Stimulated activated CD8-positive, alpha-beta memory T cell treated with anti-CD3 and anti-CD28 coated beads, Interleukin-15, amount 100 ng/mL, for 4 hours (primary cell): ENCODE data around the gene PSD2.
A peak's percentile ranks its signal among the peaks of the same experiment; 100 is the strongest.

Experiments used
- DNase-seq, 2 donors: peaks; one replicate each; pipeline ENCODE4 v3.0.0-alpha.2; 2020; ENCODE audit warnings: low read depth in 2 of 2

PSD2 gene

GRCh38 chr5:139836469-139837208 lies 41.0 kb downstream of the PSD2 start:
- DNase-seq: no peak

GRCh38 chr5:139837711-139838380 lies 42.2 kb downstream of the PSD2 start:
- DNase-seq: no peak

DNA sequence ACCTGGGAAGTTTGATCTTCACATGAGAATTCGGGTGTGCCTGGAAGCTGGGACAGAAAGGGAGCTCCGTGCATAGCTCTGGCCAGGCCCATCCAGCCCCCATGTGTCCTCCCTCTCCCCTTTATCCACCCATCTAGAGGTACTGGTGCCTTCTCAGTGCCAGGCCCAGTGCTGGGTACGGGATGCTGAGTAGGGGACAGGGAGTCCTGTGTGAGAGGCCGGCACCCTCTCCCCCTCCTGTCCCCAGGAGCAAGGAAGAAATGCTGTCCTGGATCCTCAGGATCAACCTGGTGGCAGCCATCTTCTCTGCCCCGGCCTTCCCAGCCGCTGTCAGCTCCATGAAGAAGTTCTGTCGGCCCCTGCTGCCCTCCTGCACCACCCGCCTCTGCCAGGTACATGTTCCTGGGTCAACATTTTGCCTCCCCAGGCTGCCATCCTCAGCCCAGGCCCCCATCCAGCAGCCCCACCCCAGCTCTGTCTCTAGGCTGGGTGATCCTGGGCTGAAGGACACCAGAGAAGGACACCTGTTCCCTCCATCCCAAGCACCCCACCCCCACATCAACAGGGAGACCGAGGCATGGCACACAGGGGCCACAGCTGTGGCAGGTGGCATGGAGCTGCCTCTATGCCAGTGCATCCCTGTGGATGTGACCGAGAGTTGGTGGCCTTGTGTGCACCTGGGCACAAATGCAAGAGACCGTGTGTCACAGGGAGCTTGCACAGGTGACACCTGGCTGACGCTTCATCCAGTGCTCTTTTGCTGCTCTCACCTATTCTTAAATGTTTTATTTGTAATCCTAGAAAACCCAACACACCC lies 43.0 kb downstream of the PSD2 start:
- no peak for DNase-seq

GRCh38 chr5:139839232-139839815 lies 43.7 kb downstream of the PSD2 start:
- DNase-seq: no peak

DNA sequence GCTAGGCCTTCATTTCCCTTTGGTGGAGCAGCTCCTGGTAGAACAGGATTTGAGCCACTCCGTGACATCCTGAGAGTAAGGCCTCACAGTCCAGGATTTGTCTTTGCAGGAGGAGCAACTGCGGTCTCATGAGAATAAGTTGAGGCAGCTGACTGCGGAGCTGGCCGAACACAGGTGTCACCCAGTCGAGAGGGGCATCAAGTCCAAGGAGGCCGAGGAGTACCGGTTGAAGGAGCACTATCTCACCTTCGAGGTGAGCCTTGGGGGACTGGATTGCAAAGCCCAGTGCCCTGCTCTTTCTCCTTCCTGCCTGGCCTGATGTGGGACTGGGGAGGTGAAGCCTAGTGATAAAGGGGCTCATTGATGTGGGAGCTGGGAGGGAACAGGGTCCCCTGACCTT lies 44.3 kb downstream of the PSD2 start:
- no peak for DNase-seq

- no peak for DNase-seq
Observed at GRCh38 chr5:139841549-139841948, 45.9 kb downstream of the PSD2 start.

DNA sequence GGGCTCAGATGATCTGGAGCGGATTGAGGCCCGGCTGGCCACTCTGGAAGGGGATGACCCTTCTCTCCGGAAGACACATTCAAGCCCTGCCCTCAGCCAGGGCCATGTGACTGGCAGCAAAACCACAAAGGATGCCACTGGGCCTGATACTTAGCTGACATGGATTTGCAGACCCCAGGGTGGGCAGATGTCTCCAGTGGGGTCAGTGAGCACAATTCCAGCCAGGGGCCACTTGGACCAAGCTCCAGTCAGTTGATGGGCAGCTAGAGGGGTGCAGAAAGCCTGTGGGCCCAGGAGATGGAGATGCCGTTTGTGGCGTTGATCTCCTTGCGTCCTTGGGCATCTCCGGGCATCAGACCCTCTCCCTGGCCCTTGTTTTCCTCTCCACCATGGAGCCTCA lies 46.7 kb downstream of the PSD2 start:
- no peak for DNase-seq

GRCh38 chr5:139843991-139844390 lies 48.4 kb downstream of the PSD2 start:
- no peak for DNase-seq

DNA sequence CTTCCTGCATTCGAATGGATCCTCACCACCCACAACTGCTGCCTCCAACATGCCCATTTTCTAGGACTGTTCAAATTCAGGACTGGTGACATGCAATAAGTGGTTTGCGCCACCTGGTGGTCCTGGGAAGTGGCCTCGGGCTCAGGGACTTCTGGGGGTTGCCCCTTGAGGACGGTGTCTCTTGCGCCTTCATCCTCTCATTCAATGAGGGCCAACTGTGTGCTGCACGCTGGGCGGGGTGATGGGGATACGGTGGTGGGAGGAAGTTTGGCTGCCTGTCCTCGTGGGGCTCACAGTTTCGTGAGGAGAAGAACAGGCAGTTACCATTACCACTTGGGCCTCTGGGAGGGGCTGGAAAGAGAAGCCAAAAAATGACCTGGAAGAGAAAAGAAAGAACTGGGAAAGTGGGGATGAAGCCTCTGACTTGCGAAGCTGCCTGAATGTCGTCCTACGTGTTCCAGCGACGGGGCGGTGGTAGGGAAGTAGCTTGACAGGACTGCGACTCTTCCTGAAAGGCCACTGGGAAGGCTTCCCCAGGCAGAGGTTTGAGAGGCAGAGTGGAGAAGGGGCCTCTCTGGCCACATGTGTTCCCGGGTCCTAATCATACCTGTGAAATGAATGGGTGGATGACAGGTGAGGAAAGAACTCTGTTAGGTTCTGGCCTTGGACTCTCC lies 49.0 kb downstream of the PSD2 start:
- peak; percentile 46 to 50 for DNase-seq

DNA sequence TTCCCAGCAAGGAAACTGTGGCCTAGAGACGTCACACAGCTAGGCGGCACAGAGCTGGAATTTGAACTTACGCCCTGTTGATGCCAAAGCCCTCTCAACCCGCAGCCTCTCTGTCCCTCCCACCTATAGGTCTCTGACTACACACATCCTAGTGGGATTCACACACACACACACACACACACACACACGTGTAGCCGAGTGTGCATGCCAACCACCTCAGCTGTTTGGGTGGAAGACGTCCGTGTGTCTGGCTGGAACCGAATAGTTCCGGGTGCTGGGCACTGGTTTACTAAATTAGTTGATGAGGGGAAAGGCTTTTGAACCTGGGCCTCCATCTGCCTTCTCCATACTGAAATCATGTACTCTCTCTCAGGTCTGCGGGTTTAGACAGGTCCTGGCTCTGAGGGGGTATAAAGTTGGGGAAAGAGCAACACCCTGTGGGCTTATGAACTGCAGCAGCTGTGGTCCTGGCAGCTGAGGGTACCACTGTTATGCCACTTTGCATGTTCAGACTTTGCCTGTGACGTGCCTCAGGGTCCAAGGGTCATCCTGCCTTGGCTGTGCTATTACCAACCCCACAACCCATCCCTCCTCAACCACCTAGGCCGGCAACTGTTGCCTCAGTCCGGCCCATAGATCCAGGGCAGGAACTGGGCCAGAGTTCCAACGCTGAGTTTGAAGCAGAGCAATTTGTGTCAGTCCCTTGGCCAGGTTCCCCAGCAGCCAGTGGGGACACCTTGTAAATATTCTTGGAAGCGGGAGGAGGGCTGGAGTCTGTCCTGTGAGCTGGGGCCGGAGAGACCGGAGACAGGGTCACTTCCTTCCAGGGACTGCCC lies 50.5 kb downstream of the PSD2 start:
- DNase-seq: no peak

GRCh38 chr5:139847091-139847490 lies 51.5 kb downstream of the PSD2 start:
- DNase-seq: no peak

DNA sequence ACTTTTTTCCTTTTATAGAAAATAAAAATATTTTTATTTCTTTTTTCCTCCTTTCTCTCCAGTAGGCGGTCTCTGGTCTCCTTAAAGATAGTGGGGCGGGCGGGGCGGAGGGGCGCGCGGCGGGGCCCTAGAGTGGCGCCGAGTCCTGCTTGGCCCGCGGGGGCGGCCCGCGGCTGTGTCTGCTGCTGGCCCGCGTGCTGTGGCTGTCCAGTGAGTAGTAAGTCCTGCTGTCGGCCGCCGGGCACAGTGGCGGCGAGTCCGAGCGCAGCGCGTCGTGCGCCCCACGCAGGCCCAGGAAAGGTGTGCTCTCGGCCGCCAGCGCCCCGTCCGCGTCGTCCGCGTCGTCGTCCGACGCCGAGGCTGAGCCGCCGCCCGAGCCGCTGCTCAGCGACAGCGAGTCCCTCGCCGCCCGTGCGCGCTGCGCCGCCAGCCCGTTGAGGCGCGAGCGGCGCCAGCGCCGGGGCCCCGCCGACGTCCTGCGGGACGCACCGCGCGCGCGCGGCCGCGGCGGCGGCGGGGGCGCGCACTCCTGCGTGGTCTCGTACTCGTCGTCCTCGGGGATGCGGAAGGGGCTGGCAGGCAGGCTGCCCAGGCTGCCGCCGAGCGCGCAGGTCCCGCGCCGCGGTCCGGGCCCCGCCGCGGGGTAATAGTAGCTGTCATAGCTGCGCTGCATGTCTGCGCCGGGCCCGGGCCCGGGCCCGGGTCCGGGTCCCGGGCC lies 52.3 kb downstream of the PSD2 start:
- DNase-seq: peak; percentile 44 to 62

- DNase-seq: peak; percentile 10 to 33
Observed at GRCh38 chr5:139848508-139849100, 53.0 kb downstream of the PSD2 start.

DNA sequence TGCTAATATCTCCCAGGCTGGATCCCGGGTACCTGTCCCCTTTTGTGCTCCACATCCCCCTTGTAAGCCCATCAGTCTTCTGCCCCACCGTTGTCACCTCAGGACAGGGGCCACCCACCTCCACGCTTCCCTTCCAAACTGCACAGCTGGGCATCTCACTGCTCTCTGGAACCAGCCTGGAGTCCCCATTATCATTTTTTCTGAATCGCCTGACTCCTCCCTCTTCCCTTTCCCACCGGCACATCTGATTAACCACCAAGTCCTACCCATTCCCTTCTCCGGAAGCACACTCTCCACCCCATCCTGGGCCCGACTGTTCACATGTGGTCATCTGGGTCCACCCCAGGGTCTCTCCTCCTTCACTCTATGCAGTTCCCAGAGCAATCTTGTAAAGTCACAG lies 53.9 kb downstream of the PSD2 start:
- no peak for DNase-seq

DNA sequence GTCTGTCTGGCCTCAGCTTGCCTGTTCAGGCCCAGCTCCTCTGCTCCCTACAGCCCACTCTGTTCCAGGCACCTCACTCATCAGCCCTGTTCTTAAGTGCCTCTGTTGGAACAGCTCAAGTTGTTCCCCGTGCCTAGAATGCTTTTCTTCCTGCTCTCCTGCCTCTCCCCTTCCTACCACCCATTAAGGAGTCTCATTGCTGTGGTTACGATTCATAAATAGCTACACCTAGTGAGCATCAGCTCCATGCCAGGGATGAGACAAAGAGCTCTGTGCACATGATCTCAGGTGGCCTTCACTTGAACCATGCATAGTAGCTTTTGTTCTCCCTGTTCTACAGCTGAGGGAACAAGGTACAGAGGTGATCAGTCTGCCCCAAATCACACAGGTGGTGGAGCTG lies 54.3 kb downstream of the PSD2 start:
- DNase-seq: no peak

DNA sequence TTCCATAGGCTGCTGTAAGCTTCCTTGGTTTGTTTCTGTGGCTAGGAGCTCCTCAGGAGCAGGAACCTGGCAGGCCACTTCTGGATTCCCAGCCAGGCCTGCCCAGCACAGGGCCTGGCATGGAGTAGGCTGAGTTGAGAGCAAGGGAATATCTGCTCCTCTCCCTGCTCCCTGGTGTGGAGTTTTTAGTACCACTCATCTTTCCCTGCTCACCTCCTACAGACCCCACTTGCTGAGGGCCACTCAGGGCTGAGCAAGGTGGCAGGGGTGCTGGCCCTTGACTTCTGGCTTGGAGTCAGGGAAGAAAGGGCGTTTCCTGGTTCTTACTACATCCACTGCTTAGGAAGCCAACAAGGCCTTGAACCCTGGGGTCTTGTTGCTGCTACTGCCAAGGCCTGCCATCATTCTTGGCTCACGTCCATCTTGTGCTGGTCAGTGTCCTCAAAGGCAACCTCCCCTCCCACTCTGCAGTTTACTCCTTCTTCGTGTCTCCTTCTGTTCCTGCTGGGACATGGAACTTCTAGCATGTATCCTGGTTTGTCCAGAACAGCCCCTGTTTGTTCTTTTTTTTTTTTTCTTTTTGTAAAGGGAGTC lies 54.9 kb downstream of the PSD2 start:
- DNase-seq: no peak

GRCh38 chr5:139851558-139851957 lies 56.0 kb downstream of the PSD2 start:
- no peak for DNase-seq

DNA sequence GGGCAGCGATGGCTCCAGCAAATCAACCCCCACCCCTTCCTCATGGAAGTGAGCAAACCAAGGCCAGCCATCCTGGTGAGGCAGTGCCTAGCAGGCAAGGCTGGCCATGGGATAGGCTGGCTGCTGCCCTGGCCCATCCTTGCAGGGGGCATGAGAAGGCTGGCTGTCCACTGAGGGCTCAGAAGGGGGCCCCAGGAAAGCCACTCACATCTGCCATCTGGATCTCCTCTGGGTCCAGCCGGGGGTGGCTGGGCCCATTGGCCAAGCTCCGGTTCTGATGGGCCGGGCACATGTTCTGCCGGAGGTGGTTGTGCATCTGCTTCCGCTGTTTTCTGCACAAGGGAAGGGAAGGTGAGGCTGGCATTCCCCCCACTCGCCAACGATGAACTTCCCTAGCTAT lies 57.1 kb downstream of the PSD2 start:
- no peak for DNase-seq

DNA sequence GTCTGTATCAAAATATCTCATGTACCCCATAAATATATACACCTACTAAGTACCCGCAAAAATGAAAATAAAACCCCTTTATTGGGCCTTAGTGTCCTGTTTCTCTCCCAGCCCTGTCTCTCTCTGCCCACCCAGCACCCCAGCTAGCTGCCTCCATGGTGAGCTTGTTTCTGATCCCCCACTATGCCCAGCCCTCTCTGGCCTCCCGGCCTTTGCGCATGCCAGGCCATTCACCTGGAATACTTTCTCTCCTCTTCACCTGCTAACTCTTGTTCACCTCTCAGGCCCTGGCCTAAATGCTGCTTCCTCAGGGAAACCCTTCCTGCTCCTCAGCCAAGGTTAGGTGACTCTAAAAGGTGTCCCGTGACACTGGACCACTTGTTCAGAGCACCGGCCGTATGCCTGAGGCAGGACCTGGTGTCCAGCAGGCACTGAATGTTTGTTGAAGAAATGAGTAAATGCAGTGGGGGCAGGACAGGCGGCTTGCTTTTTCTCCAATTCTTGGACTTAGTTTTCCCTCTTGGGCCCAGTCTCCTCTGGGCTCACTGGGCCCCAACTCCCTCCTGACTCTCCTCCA lies 58.5 kb downstream of the PSD2 start:
- no peak for DNase-seq
